ENCODE results near the gene TIMP3. TPM values are rescaled to one million over a fixed set of nuclear protein-coding genes. Genes with fewer than 3 reads are reported as not detected.

The TIMP3 gene
- total RNA-seq, 1 experiment from 2014 or later: 12.3 TPM

GRCh38 chr22:32817137-32817730 is 15.7 kb downstream of the TIMP3 start:
- BruUV-seq (replicated peaks): no TSS peak
- Mint-ChIP-seq H3K36me3 (ENCODE audit: insufficient read depth, unreplicated experiment) (no peaks in the 10 kb centered on the region), H3K9me3 (ENCODE audit: low read depth, unreplicated experiment) (no peaks in the 10 kb centered on the region), H3K27ac (ENCODE audit: unreplicated experiment) (no peak overlapping the region), H3K27me3 (ENCODE audit: unreplicated experiment) (no peaks in the 10 kb centered on the region), H3K4me1 (ENCODE audit: low read depth, unreplicated experiment) (no peaks in the 10 kb centered on the region), H3K4me3 (ENCODE audit: low read depth, unreplicated experiment) (no peak overlapping the region)
- no peak for DNase-seq
- no peak for TF ChIP-seq CTCF (IDR thresholded peaks at IDR 0.05; ENCODE audit: unreplicated experiment)
- intact Hi-C loops (cut with micrococcal nuclease; ENCODE audit: unreplicated experiment): no loop called here
- CTCF ChIA-PET: no interaction called here

GRCh38 chr22:32818446-32819115 is 17.1 kb downstream of the TIMP3 start:
- intact Hi-C loops (cut with micrococcal nuclease; ENCODE audit: unreplicated experiment): no loop called here
- Mint-ChIP-seq H3K27me3 (ENCODE audit: unreplicated experiment) (no peaks in the 10 kb centered on the region), H3K4me1 (ENCODE audit: low read depth, unreplicated experiment) (no peaks in the 10 kb centered on the region), H3K4me3 (ENCODE audit: low read depth, unreplicated experiment) (no peak overlapping the region), H3K27ac (ENCODE audit: unreplicated experiment) (no peak overlapping the region), H3K9me3 (ENCODE audit: low read depth, unreplicated experiment) (no peaks in the 10 kb centered on the region), H3K36me3 (ENCODE audit: insufficient read depth, unreplicated experiment) (no peaks in the 10 kb centered on the region)
- BruUV-seq (replicated peaks): no TSS peak
- no peak for TF ChIP-seq CTCF (IDR thresholded peaks at IDR 0.05; ENCODE audit: unreplicated experiment)
- CTCF ChIA-PET: interaction anchor here (0.7 kb wide), 1 partner anchor 195 kb away, joined by 4 read pairs; no protein-coding TSS in a partner anchor
- no peak for DNase-seq

- H3K27ac Mint-ChIP-seq (ENCODE audit: unreplicated experiment): no peak overlapping the region
- H3K4me3 Mint-ChIP-seq (ENCODE audit: low read depth, unreplicated experiment): no peak overlapping the region
- TF ChIP-seq CTCF (IDR thresholded peaks at IDR 0.05; ENCODE audit: unreplicated experiment): no peak
- no peaks in the 10 kb centered on the region for H3K4me1 Mint-ChIP-seq (ENCODE audit: low read depth, unreplicated experiment)
- CTCF ChIA-PET: interaction anchor here (0.7 kb wide), 1 partner anchor 195 kb away, joined by 4 read pairs; no protein-coding TSS in a partner anchor
- no TSS peak for BruUV-seq (replicated peaks)
- DNase-seq: no peak
- H3K36me3 Mint-ChIP-seq (ENCODE audit: insufficient read depth, unreplicated experiment): no peaks in the 10 kb centered on the region
- no peaks in the 10 kb centered on the region for H3K27me3 Mint-ChIP-seq (ENCODE audit: unreplicated experiment)
- intact Hi-C loops (cut with micrococcal nuclease; ENCODE audit: unreplicated experiment): no loop called here
- no peaks in the 10 kb centered on the region for H3K9me3 Mint-ChIP-seq (ENCODE audit: low read depth, unreplicated experiment)
These were observed 17.6 kb downstream of the TIMP3 start for GRCh38 chr22:32819120-32819519.

GRCh38 chr22:32820131-32821119 is 18.9 kb downstream of the TIMP3 start:
- H3K9me3 Mint-ChIP-seq (ENCODE audit: low read depth, unreplicated experiment): no peaks in the 10 kb centered on the region
- CTCF ChIA-PET: interaction anchor here (0.7 kb wide), 2 partner anchors 11 to 19 kb away, joined by 3 read pairs; partner anchors contain the start of gene TIMP3
- H3K4me1 Mint-ChIP-seq (ENCODE audit: low read depth, unreplicated experiment): no peaks in the 10 kb centered on the region
- no TSS peak for BruUV-seq (replicated peaks)
- H3K27ac Mint-ChIP-seq (ENCODE audit: unreplicated experiment): no peak overlapping the region
- no peak for DNase-seq
- H3K4me3 Mint-ChIP-seq (ENCODE audit: low read depth, unreplicated experiment): no peak overlapping the region
- H3K36me3 Mint-ChIP-seq (ENCODE audit: insufficient read depth, unreplicated experiment): no peaks in the 10 kb centered on the region
- H3K27me3 Mint-ChIP-seq (ENCODE audit: unreplicated experiment): no peaks in the 10 kb centered on the region
- intact Hi-C loops (cut with micrococcal nuclease; ENCODE audit: unreplicated experiment): loop anchor here (10.0 kb wide), 1 partner anchor 164 kb away; no protein-coding TSS in a partner anchor
- TF ChIP-seq CTCF (IDR thresholded peaks at IDR 0.05; ENCODE audit: unreplicated experiment): no peak
